ENCODE data around the gene TUBA4B. TPM values are rescaled to one million over a fixed set of nuclear protein-coding genes. Genes with fewer than 3 reads are reported as not detected.

The TUBA4B gene
- total and polyA plus RNA-seq, 2 of the 4 experiments (the other 2 are of a cell fraction) = not detected

DNA sequence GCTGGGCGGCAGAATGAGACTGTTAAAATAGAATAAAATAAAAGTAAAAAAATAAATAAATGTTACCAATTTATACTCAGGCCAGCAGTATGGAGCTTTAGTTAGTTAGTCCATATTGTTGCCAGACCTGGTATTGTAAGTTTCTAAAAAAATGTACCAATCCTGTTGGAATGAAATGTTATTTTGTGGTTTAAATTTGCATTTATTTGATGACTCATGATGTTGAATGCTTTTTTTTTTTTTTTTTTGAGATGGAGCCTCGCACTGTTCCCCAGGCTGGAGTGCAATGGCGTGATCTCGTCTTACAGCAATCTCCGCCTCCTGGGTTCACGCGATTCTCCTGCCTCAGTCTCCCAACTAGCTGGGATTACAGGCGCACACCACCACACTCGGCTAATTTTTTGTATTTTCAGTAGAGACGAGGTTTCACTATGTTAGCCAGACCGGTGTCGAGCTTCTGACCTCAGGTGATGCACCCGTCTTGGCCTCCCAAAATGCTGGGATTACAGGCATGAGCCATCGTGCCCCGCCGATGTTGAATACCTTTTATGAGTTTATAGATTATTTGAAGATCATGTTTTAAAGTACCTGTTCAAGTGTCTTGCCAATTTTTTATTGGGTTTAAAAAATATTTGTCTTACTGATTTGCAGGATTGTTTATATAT, 61.9 kb downstream of the TUBA4B start:
- Histone ChIP-seq H4K91ac (ENCODE audit: insufficient read depth, low read depth, low read length) (no peak overlapping the region), H2BK5ac (ENCODE audit: low read depth, low read length, poor library complexity, severe bottlenecking) (no peak overlapping the region), H3K23ac (ENCODE audit: low read depth, low read length) (no peak overlapping the region), H3K56ac (ENCODE audit: extremely low read depth, insufficient read depth, low read length) (no peak overlapping the region), H3K18ac (ENCODE audit: low read depth, low read length) (no peak overlapping the region), H4K8ac (ENCODE audit: low read depth in 2 of 2, low read length in 2 of 2) (no peak overlapping the region), H3K79me1 (ENCODE audit: low read depth in 1 of 2, low read length in 2 of 2) (no peaks in the 10 kb centered on the region), H3K9me3 (ENCODE audit: control insufficient read depth, insufficient read depth, low read length) (no peaks in the 10 kb centered on the region), H2BK120ac (ENCODE audit: low read depth, low read length) (no peak overlapping the region), H2BK15ac (ENCODE audit: low read depth, low read length) (no peak overlapping the region), H4K20me1 (ENCODE audit: insufficient read depth, low read length) (no peaks in the 10 kb centered on the region), H2AK5ac (ENCODE audit: low read depth, low read length) (no peak overlapping the region), H3K14ac (replicated peaks; ENCODE audit: low read depth, low read length) (no peak overlapping the region), H3K4ac (ENCODE audit: low read depth, low read length) (no peak overlapping the region), H2AK9ac (replicated peaks; ENCODE audit: low read depth, low read length, poor library complexity) (no peak overlapping the region), H3K9ac (ENCODE audit: low read depth, low read length) (no peak overlapping the region), H3K4me2 (ENCODE audit: low read depth, low read length) (no peak overlapping the region), H3K36me3 (ENCODE audit: control insufficient read depth, insufficient read depth, low read length) (no peaks in the 10 kb centered on the region), H4K5ac (ENCODE audit: low read depth, low read length) (no peak overlapping the region), H3K27me3 (ENCODE audit: control insufficient read depth, insufficient read depth, low read length) (peaks cover 3% of the 10 kb centered on the region), H3K9me1 (ENCODE audit: insufficient read depth, low read length) (no peaks in the 10 kb centered on the region), H3K4me3 (ENCODE audit: insufficient read depth, low read depth, low read length) (no peak overlapping the region), H3K4me1 (ENCODE audit: control insufficient read depth, insufficient read depth, low read length) (no peaks in the 10 kb centered on the region), H2AFZ (replicated peaks; ENCODE audit: low read length, poor library complexity) (no peak overlapping the region), H3K27ac (ENCODE audit: insufficient read depth, low read length) (no peak overlapping the region), H2BK20ac (ENCODE audit: low read depth, low read length) (no peak overlapping the region)
- in situ Hi-C loops (cut with MboI; ENCODE audit: low sequenced_read_pairs) = no loop called here
- no peak for ATAC-seq (ENCODE audit: low read depth)
- 70% methylated on average over 2 of the region's 16 CpGs; no CpG with 5 or more reads in 1 of the 2 experiments for WGBS, 2 experiments (ENCODE audit: extremely low coverage in 2 of 2, insufficient read length in 1 of 2)
- dilution Hi-C loops (cut with HindIII; ENCODE audit: low sequenced_read_pairs, unreplicated experiment) = no loop called here
- TF ChIP-seq MAFK (IDR thresholded peaks at IDR 0.05; ENCODE audit: low read depth, low read length) (peak; percentile 55; the same call in 1 of the 2 replicates), NFE2L2 (IDR thresholded peaks at IDR 0.05; ENCODE audit: low read depth, low read length) (no peak)
- intact Hi-C loops (cut with micrococcal nuclease) = no loop called here
- ChIA-PET POLR2A (ENCODE audit: unreplicated experiment) (no interaction called here), CTCF (interaction anchor here (0.6 kb wide), 1 partner anchor 19 kb away, joined by 3 read pairs; no protein-coding TSS in a partner anchor)
- peak; percentile 20 for DNase-seq
- no TSS peak for BruUV-seq (replicated peaks)

Small RNA genes lying within 50 kb of the gene (microRNA-seq; reads per million reads assigned to microRNA genes)
- gene MIR153-1 (ENCODE audit: insufficient read depth in 1 of 2, insufficient read length in 1 of 2, unreplicated experiment in 1 of 2) = 0 to 2.1 reads per million in 2 experiments

Small RNA genes lying within 50 kb of the gene (small RNA-seq; reads per million reads assigned to genes)
- 0 to 4.3 (median 0) reads per million in 5 experiments for gene MIR153-1

Other genes with a start within 250 kb of the TUBA4B start
- not detected in 2 replicates for gene CFAP65, start 211.7 kb upstream of the TUBA4B start, total RNA-seq (2012; rRNA removed)
- not detected in 2 replicates for gene CFAP65, start 211.7 kb upstream of the TUBA4B start, polyA plus RNA-seq (2012; rRNA removed)
- not detected in 2 replicates for gene IHH, start 192.3 kb upstream of the TUBA4B start, total RNA-seq (2012; rRNA removed)
- gene IHH, start 192.3 kb upstream of the TUBA4B start, polyA plus RNA-seq (2012; rRNA removed) = not detected in 2 replicates
- gene NHEJ1, start 92.4 kb upstream of the TUBA4B start, total RNA-seq (2012; rRNA removed) = 15.3 and 23.1 TPM in 2 replicates
- gene NHEJ1, start 92.4 kb upstream of the TUBA4B start, polyA plus RNA-seq (2012; rRNA removed) = 11.9 and 12.5 TPM in 2 replicates
- gene SLC23A3, start 83.2 kb upstream of the TUBA4B start, total RNA-seq (2012; rRNA removed) = under 0.01 and 0.18 TPM in 2 replicates
- 0.43 and 0.65 TPM in 2 replicates for gene SLC23A3, start 83.2 kb upstream of the TUBA4B start, polyA plus RNA-seq (2012; rRNA removed)
- 11.1 and 11.9 TPM in 2 replicates for gene CNPPD1, start 76.3 kb upstream of the TUBA4B start, total RNA-seq (2012; rRNA removed)
- gene CNPPD1, start 76.3 kb upstream of the TUBA4B start, polyA plus RNA-seq (2012; rRNA removed) = 29.2 and 31.9 TPM in 2 replicates
- 39.2 and 51.1 TPM in 2 replicates for gene RETREG2, start 75.0 kb upstream of the TUBA4B start, total RNA-seq (2012; rRNA removed)
- gene RETREG2, start 75.0 kb upstream of the TUBA4B start, polyA plus RNA-seq (2012; rRNA removed) = 45.1 and 45.2 TPM in 2 replicates
- gene ZFAND2B, start 46.5 kb upstream of the TUBA4B start, total RNA-seq (2012; rRNA removed) = 21.9 and 25.5 TPM in 2 replicates
- 38.3 and 43.0 TPM in 2 replicates for gene ZFAND2B, start 46.5 kb upstream of the TUBA4B start, polyA plus RNA-seq (2012; rRNA removed)
- gene ABCB6, start 34.3 kb upstream of the TUBA4B start, total RNA-seq (2012; rRNA removed) = 10.8 and 12.5 TPM in 2 replicates
- 24.3 and 24.7 TPM in 2 replicates for gene ABCB6, start 34.3 kb upstream of the TUBA4B start, polyA plus RNA-seq (2012; rRNA removed)
- 27.8 and 35.1 TPM in 2 replicates for gene ATG9A, start 23.6 kb upstream of the TUBA4B start, total RNA-seq (2012; rRNA removed)
- gene ATG9A, start 23.6 kb upstream of the TUBA4B start, polyA plus RNA-seq (2012; rRNA removed) = 58.3 and 59.7 TPM in 2 replicates
- 18.3 and 18.6 TPM in 2 replicates for gene ANKZF1, start 23.4 kb upstream of the TUBA4B start, total RNA-seq (2012; rRNA removed)
- 29.1 and 33.8 TPM in 2 replicates for gene ANKZF1, start 23.4 kb upstream of the TUBA4B start, polyA plus RNA-seq (2012; rRNA removed)
- 3.6 and 4.1 TPM in 2 replicates for gene GLB1L, start 7.8 kb upstream of the TUBA4B start, total RNA-seq (2012; rRNA removed)
- gene GLB1L, start 7.8 kb upstream of the TUBA4B start, polyA plus RNA-seq (2012; rRNA removed) = 5.7 and 6.2 TPM in 2 replicates
- gene STK16, start 7.8 kb upstream of the TUBA4B start, total RNA-seq (2012; rRNA removed) = 35.0 and 44.4 TPM in 2 replicates
- gene STK16, start 7.8 kb upstream of the TUBA4B start, polyA plus RNA-seq (2012; rRNA removed) = 40.3 and 50.1 TPM in 2 replicates
- gene TUBA4A, start 675 bp downstream of the TUBA4B start, total RNA-seq (2012; rRNA removed) = 21.9 and 26.1 TPM in 2 replicates
- gene TUBA4A, start 675 bp downstream of the TUBA4B start, polyA plus RNA-seq (2012; rRNA removed) = 30.3 and 35.6 TPM in 2 replicates
- 30.6 and 43.0 TPM in 2 replicates for gene DNAJB2, start 26.1 kb downstream of the TUBA4B start, total RNA-seq (2012; rRNA removed)
- gene DNAJB2, start 26.1 kb downstream of the TUBA4B start, polyA plus RNA-seq (2012; rRNA removed) = 45.8 and 50.7 TPM in 2 replicates
- gene PTPRN, start 56.2 kb downstream of the TUBA4B start, total RNA-seq (2012; rRNA removed) = 4.4 and 5.2 TPM in 2 replicates
- gene PTPRN, start 56.2 kb downstream of the TUBA4B start, polyA plus RNA-seq (2012; rRNA removed) = 21.4 and 22.0 TPM in 2 replicates
- not detected in 2 replicates for gene RESP18, start 79.5 kb downstream of the TUBA4B start, total RNA-seq (2012; rRNA removed)
- not detected in 2 replicates for gene RESP18, start 79.5 kb downstream of the TUBA4B start, polyA plus RNA-seq (2012; rRNA removed)
- gene DNPEP, start 134.7 kb downstream of the TUBA4B start, total RNA-seq (2012; rRNA removed) = 74.7 and 89.4 TPM in 2 replicates
- 74.2 and 75.1 TPM in 2 replicates for gene DNPEP, start 134.7 kb downstream of the TUBA4B start, polyA plus RNA-seq (2012; rRNA removed)
- gene DES, start 165.1 kb downstream of the TUBA4B start, total RNA-seq (2012; rRNA removed) = 3.3 and 4.3 TPM in 2 replicates
- 4.0 and 4.9 TPM in 2 replicates for gene DES, start 165.1 kb downstream of the TUBA4B start, polyA plus RNA-seq (2012; rRNA removed)
- gene SPEG, start 181.6 kb downstream of the TUBA4B start, total RNA-seq (2012; rRNA removed) = 6.8 and 7.8 TPM in 2 replicates
- 81.6 and 109 TPM in 2 replicates for gene SPEG, start 181.6 kb downstream of the TUBA4B start, polyA plus RNA-seq (2012; rRNA removed)
- 93.0 and 103 TPM in 2 replicates for gene GMPPA, start 245.6 kb downstream of the TUBA4B start, total RNA-seq (2012; rRNA removed)
- gene GMPPA, start 245.6 kb downstream of the TUBA4B start, polyA plus RNA-seq (2012; rRNA removed) = 124 and 134 TPM in 2 replicates